Activated effector memory CD4-positive, alpha-beta T cell treated with anti-CD3 and anti-CD28 coated beads, Interleukin-2, amount 50 U/mL, for 16 hours (primary cell): Measurements from ENCODE around the gene YWHAH.
"Not testable (repeated sequence)": the region's sequence is repeated elsewhere in the genome, so short reads cannot be mapped to it uniquely, and the experiment has no call there.

Source experiments
- DNase-seq: peaks from one replicate; pipeline ENCODE4 v3.0.0-alpha.2; 2020

Gene YWHAH

GRCh38 chr22:31951194-31952093, 7.1 kb downstream of the YWHAH start:
- no peak for DNase-seq

GRCh38 chr22:31952094-31952401, 7.7 kb downstream of the YWHAH start:
- no peak for DNase-seq

GRCh38 chr22:31952472-31952871, 8.1 kb downstream of the YWHAH start:
- no peak for DNase-seq

GRCh38 chr22:31953261-31953660, 8.9 kb downstream of the YWHAH start:
- no peak for DNase-seq

- DNase-seq, result no peak
Observed at GRCh38 chr22:31954535-31955523, 10.5 kb downstream of the YWHAH start.

- DNase-seq, result peak; percentile 69
Observed at GRCh38 chr22:31956360-31956759, 12.0 kb downstream of the YWHAH start.

- DNase-seq, result no peak
Observed at GRCh38 chr22:31957970-31958594, 13.7 kb downstream of the YWHAH start.

- DNase-seq, result peak; percentile 80
Observed at GRCh38 chr22:31958625-31959239, 14.4 kb downstream of the YWHAH start.

GRCh38 chr22:31960767-31961166, 16.4 kb downstream of the YWHAH start:
- no peak for DNase-seq

- no peak for DNase-seq
Observed at GRCh38 chr22:31962387-31963125, 18.2 kb downstream of the YWHAH start.

- no peak for DNase-seq
Observed at GRCh38 chr22:31968022-31968421, 23.7 kb downstream of the YWHAH start.

GRCh38 chr22:31969789-31970489, 25.6 kb downstream of the YWHAH start:
- peak; percentile 86 for DNase-seq

GRCh38 chr22:31970490-31971444, 26.4 kb downstream of the YWHAH start:
- peak; percentile 96 for DNase-seq

- DNase-seq, result no peak
Observed at GRCh38 chr22:31972180-31972579, 27.8 kb downstream of the YWHAH start.

GRCh38 chr22:31973739-31974138, 29.4 kb downstream of the YWHAH start:
- no peak for DNase-seq

GRCh38 chr22:31977141-31977841, 33.0 kb downstream of the YWHAH start:
- peak; percentile 91 for DNase-seq

- DNase-seq, result no peak
Observed at GRCh38 chr22:31977939-31978338, 33.6 kb downstream of the YWHAH start.

- DNase-seq, result no peak
Observed at GRCh38 chr22:31980628-31981027, 36.3 kb downstream of the YWHAH start.

- not testable (repeated sequence) for DNase-seq
Observed at GRCh38 chr22:31981976-31982375, 37.6 kb downstream of the YWHAH start.
